ENCODE results near the gene UNC5A.

The UNC5A gene

DNA sequence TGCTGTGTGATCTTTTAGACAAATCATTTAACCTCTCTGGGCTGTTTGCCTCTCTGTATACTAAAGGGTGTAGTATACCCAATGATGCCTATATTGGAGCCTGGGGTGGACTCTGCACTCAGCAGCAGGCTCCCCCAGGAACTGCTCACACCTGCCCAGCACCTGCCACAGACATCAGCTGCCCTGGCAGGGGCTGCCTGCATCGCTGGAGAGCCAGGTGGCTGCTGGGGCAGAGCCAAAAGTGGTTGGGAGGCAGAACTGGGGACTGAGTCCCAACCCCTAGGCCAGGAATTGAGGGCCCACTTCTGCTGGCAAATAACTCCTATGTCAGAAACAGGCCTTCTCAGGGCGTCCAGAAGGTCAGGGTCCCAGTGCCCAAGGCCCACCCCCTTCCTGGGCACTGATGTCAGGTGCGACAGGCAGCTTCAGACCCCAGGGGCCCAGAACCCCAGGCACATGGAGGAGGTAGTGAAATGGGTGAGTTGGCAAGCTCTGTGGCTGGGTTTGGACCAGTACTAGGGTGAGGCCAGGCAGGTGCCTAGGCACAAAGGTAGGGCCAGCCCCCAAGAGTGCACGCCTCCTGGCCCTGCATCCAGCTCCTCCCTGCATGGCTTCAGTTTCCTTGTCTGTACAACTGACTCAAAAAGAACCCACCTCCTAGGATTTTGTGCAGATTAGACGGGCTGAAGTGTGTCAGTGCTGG, 5.8 kb downstream of the UNC5A start:
- DNase-seq (ENCODE audit: low read depth), result no peak
- TF ChIP-seq, protein P1, sequence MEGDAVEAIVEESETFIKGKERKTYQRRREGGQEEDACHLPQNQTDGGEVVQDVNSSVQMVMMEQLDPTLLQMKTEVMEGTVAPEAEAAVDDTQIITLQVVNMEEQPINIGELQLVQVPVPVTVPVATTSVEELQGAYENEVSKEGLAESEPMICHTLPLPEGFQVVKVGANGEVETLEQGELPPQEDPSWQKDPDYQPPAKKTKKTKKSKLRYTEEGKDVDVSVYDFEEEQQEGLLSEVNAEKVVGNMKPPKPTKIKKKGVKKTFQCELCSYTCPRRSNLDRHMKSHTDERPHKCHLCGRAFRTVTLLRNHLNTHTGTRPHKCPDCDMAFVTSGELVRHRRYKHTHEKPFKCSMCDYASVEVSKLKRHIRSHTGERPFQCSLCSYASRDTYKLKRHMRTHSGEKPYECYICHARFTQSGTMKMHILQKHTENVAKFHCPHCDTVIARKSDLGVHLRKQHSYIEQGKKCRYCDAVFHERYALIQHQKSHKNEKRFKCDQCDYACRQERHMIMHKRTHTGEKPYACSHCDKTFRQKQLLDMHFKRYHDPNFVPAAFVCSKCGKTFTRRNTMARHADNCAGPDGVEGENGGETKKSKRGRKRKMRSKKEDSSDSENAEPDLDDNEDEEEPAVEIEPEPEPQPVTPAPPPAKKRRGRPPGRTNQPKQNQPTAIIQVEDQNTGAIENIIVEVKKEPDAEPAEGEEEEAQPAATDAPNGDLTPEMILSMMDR (IDR thresholded peaks at IDR 0.05; ENCODE audit: control insufficient read depth, extremely low read depth, insufficient read depth), result no peak
- no peak overlapping the region for H3K4me3 ChIP-seq (ENCODE audit: low read depth, low read length)

DNA sequence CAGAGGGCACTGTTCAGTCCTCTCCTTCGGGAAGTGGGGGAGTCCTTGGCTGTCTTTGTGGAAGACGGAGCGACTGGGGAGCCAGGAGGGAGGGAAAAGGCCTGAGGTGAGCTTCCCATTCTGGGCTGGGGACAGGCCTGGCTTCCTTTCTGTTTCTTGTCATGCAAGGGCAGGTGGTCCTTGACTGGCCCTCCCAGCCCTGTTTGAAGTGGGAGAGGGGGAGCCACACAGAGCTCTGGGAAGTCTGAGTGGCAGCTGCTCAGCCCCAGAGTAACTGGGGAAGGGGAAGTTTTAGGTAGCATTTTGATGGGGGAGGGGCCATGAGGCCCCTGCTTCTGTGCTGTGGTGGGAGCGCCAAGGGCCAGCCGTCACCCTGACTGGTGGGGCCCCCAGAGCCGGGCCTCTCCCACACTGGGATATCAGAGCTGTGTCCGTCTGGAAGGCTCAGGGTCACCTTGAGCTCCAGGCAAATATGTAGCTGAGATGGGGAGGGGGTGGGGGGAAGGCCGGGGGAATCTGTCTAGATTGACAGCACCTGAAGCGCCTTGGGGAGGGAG, 6.5 kb downstream of the UNC5A start:
- TF ChIP-seq, protein P1 (IDR thresholded peaks at IDR 0.05; ENCODE audit: control insufficient read depth, extremely low read depth, insufficient read depth), result no peak
- DNase-seq (ENCODE audit: low read depth), result no peak
- H3K4me3 ChIP-seq (ENCODE audit: low read depth, low read length), result no peak overlapping the region

DNA sequence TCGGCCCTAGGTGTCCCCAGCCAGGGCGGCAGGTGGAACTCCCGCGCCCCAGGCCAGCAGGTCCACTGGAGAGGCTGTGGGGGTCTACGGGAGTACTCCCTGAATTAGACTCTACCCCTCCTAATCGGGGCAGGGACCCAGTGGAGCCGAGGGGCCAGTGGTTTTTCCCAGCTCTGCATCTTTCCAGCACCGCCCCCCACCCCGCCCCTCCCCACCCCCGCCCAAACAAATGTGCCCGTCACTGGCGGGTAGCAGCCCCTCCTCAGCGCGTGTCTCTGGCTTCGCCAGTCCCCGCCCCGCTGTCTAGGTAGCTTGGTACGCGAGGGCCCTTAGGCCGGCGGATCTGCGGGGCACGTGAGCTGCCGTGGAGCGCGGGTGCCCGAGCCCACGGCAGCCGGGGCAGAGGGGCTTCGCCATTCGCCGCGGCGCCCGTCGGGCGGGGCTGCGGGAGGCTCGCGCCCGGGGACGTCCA, 7.0 kb downstream of the UNC5A start:
- no peak for DNase-seq (ENCODE audit: low read depth)
- no peak overlapping the region for H3K4me3 ChIP-seq (ENCODE audit: low read depth, low read length)
- TF ChIP-seq, protein P1 (IDR thresholded peaks at IDR 0.05; ENCODE audit: control insufficient read depth, extremely low read depth, insufficient read depth), result no peak

DNA sequence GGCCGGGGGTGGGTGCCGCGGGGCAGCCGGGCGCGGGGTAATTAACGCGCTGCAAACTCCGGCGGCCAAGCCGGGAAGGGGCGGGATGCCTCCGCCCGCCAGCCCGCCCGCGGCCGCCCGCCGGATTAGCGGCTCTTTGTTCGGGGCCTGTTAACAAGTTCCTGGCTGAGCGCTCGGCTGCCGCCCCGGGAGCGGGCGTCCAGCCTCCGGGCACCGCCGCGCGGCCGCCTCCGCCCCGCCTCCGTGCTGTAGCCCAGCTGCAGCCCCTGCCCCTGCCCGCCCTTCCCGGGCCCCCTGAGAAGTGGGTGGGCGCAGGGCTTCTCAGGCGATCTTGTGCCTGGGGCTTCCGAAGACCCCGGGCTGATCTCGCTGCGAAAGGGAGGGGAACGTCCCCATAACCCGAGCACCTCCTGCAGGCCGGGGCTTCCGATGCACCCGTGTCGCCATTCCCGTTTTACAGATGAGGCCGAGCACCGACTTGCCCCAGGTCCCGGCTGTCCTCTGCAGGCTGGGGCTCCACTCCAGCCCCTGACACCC, 7.5 kb downstream of the UNC5A start:
- TF ChIP-seq, protein P1 (IDR thresholded peaks at IDR 0.05; ENCODE audit: control insufficient read depth, extremely low read depth, insufficient read depth), result peak; percentile 34
- H3K4me3 ChIP-seq (ENCODE audit: low read depth, low read length), result no peak overlapping the region
- DNase-seq (ENCODE audit: low read depth), result no peak

DNA sequence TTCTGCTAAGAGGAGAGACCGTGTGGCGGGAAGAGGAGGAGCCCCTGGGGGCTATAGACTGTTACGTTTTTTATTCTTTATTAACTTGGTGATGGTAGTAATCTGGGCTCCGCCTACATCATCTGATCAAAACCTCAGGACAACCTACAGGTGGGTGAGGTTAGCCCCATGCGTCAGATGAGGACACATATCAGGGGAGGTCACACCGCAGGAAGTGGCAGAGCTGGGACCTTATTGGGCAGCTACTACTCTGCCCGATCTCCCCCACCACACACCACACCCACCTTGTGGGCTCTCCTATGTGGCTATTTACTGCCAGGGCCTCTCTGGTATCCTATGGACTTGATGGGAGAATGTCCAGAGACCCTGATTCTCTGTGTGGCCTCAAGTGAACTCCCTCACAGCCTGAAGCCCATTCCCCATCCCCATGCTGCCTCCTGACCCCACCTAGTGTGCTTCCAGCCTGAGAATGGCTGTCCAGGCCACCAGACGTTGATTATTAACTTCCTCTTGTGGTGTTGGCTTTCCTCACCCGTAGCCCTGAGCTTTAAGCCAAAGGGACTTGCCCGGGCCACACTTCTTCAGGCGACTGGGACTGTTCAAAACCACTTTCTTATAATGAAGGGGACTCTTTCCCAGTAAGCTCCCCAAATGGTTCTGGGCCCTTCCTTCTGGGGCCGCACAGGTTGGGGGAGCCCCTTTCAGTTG, 8.2 kb downstream of the UNC5A start:
- no peak for DNase-seq (ENCODE audit: low read depth)
- TF ChIP-seq, protein P1 (IDR thresholded peaks at IDR 0.05; ENCODE audit: control insufficient read depth, extremely low read depth, insufficient read depth), result no peak
- H3K4me3 ChIP-seq (ENCODE audit: low read depth, low read length), result no peak overlapping the region

DNA sequence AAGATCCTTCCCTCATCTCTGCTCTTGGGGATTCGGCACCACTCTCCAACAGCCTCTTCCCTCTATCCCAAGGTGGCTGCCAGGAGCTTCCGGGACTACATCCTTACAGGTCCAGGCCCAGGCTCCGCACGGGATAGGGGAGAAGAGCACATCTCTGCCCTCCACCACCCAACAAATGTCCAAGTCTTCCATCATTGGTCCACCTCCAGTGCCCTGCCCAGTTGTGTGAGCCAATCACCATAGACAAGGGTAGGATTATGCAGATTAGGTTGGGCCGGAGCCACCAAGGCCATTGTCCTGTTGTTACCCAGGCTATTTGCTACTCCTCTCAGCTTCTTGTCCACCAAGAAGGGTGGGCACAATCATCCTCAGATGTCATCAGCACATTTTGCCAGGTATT, 9.1 kb downstream of the UNC5A start:
- no peak overlapping the region for H3K4me3 ChIP-seq (ENCODE audit: low read depth, low read length)
- TF ChIP-seq, protein P1 (IDR thresholded peaks at IDR 0.05; ENCODE audit: control insufficient read depth, extremely low read depth, insufficient read depth), result no peak

More for the DNA sequence above, 9.1 kb downstream of the UNC5A start:
- no peak for DNase-seq (ENCODE audit: low read depth)

Data from LNCaP clone FGC (cell line).